ENCODE results near the gene PDE11A.
A peak's percentile ranks its signal among the peaks of the same experiment; 100 is the strongest.

PDE11A gene

GRCh38 chr2:177763531-177764265 is 308.9 kb downstream of the PDE11A start:
- H3K4me3 Mint-ChIP-seq, result no peak overlapping the region
- CTCF ChIA-PET, result interaction anchor here (0.5 to 1.8 kb wide), 15 partner anchors 9 to 1094 kb away, joined by 3 to 8 read pairs (median 4); no protein-coding TSS in a partner anchor

GRCh38 chr2:177759443-177759842 is 313.1 kb downstream of the PDE11A start:
- no peak for DNase-seq
- CTCF ChIA-PET, result no interaction called here
- peaks cover 3% of the 10 kb centered on the region for H3K4me1 Mint-ChIP-seq

More at GRCh38 chr2:177763531-177764265, 308.9 kb downstream of the PDE11A start:
- Mint-ChIP-seq H3K4me1 (peaks cover 7% of the 10 kb centered on the region), H3K36me3 (no peaks in the 10 kb centered on the region), H3K27me3 (peaks cover 23% of the 10 kb centered on the region), H3K27ac (no peak overlapping the region), H3K9me3 (no peaks in the 10 kb centered on the region)
- DNase-seq, result peak; percentile 86

GRCh38 chr2:177758591-177759371 is 313.8 kb downstream of the PDE11A start:
- peaks cover 39% of the 10 kb centered on the region for H3K27me3 Mint-ChIP-seq
- no peak for DNase-seq

More at GRCh38 chr2:177759443-177759842, 313.1 kb downstream of the PDE11A start:
- Mint-ChIP-seq H3K36me3 (no peaks in the 10 kb centered on the region), H3K27me3 (peaks cover 39% of the 10 kb centered on the region), H3K4me3 (no peak overlapping the region), H3K9me3 (no peaks in the 10 kb centered on the region), H3K27ac (no peak overlapping the region)

GRCh38 chr2:177756336-177756735 is 316.2 kb downstream of the PDE11A start:
- no peak for DNase-seq
- H3K27ac Mint-ChIP-seq, result no peak overlapping the region
- H3K4me3 Mint-ChIP-seq, result no peak overlapping the region
- H3K4me1 Mint-ChIP-seq, result peaks cover 2% of the 10 kb centered on the region
- H3K9me3 Mint-ChIP-seq, result no peaks in the 10 kb centered on the region
- no peaks in the 10 kb centered on the region for H3K36me3 Mint-ChIP-seq
- CTCF ChIA-PET, result no interaction called here
- peaks cover 23% of the 10 kb centered on the region for H3K27me3 Mint-ChIP-seq

More at GRCh38 chr2:177758591-177759371, 313.8 kb downstream of the PDE11A start:
- no peak overlapping the region for H3K27ac Mint-ChIP-seq
- H3K4me3 Mint-ChIP-seq, result no peak overlapping the region
- H3K36me3 Mint-ChIP-seq, result no peaks in the 10 kb centered on the region
- H3K4me1 Mint-ChIP-seq, result peaks cover 6% of the 10 kb centered on the region
- CTCF ChIA-PET, result no interaction called here
- no peaks in the 10 kb centered on the region for H3K9me3 Mint-ChIP-seq

GRCh38 chr2:177754492-177754873 is 318.1 kb downstream of the PDE11A start:
- no peak for DNase-seq
- H3K36me3 Mint-ChIP-seq, result no peaks in the 10 kb centered on the region
- CTCF ChIA-PET, result interaction anchor here (1.1 kb wide), 1 partner anchor 9 kb away, joined by 4 read pairs; no protein-coding TSS in a partner anchor
- H3K4me1 Mint-ChIP-seq, result peaks cover 2% of the 10 kb centered on the region
- H3K4me3 Mint-ChIP-seq, result no peak overlapping the region
- peaks cover 25% of the 10 kb centered on the region for H3K27me3 Mint-ChIP-seq
- no peaks in the 10 kb centered on the region for H3K9me3 Mint-ChIP-seq
- H3K27ac Mint-ChIP-seq, result no peak overlapping the region

- Mint-ChIP-seq H3K9me3 (no peaks in the 10 kb centered on the region), H3K27me3 (peaks cover 25% of the 10 kb centered on the region), H3K36me3 (no peaks in the 10 kb centered on the region), H3K27ac (no peak overlapping the region), H3K4me1 (peaks cover 2% of the 10 kb centered on the region), H3K4me3 (no peak overlapping the region)
- CTCF ChIA-PET, result interaction anchor here (1.1 kb wide), 1 partner anchor 10 kb away, joined by 4 read pairs; no protein-coding TSS in a partner anchor
- no peak for DNase-seq
Measured at GRCh38 chr2:177753682-177754491, 318.7 kb downstream of the PDE11A start.

- H3K4me1 Mint-ChIP-seq, result no peaks in the 10 kb centered on the region
- DNase-seq, result no peak
- no peaks in the 10 kb centered on the region for H3K9me3 Mint-ChIP-seq
- H3K27ac Mint-ChIP-seq, result no peak overlapping the region
- H3K36me3 Mint-ChIP-seq, result no peaks in the 10 kb centered on the region
- no peak overlapping the region for H3K4me3 Mint-ChIP-seq
- CTCF ChIA-PET, result no interaction called here
- H3K27me3 Mint-ChIP-seq, result peaks cover 28% of the 10 kb centered on the region
Measured at GRCh38 chr2:177748360-177748759, 324.2 kb downstream of the PDE11A start.

GRCh38 chr2:177747384-177747783 is 325.2 kb downstream of the PDE11A start:
- no peaks in the 10 kb centered on the region for H3K36me3 Mint-ChIP-seq
- no peak for DNase-seq
- H3K27me3 Mint-ChIP-seq, result peaks cover 31% of the 10 kb centered on the region
- H3K27ac Mint-ChIP-seq, result no peak overlapping the region
- H3K4me1 Mint-ChIP-seq, result no peaks in the 10 kb centered on the region
- CTCF ChIA-PET, result no interaction called here
- no peak overlapping the region for H3K4me3 Mint-ChIP-seq
- H3K9me3 Mint-ChIP-seq, result no peaks in the 10 kb centered on the region

- Mint-ChIP-seq H3K4me3 (no peak overlapping the region), H3K4me1 (no peaks in the 10 kb centered on the region), H3K27ac (no peak overlapping the region), H3K9me3 (no peaks in the 10 kb centered on the region), H3K36me3 (no peaks in the 10 kb centered on the region), H3K27me3 (peaks cover 31% of the 10 kb centered on the region)
- CTCF ChIA-PET, result no interaction called here
- no peak for DNase-seq
Measured at GRCh38 chr2:177746358-177746757, 326.2 kb downstream of the PDE11A start.

- Mint-ChIP-seq H3K4me1 (no peaks in the 10 kb centered on the region), H3K27me3 (peaks cover 26% of the 10 kb centered on the region), H3K9me3 (no peaks in the 10 kb centered on the region), H3K36me3 (no peaks in the 10 kb centered on the region), H3K27ac (no peak overlapping the region), H3K4me3 (no peak overlapping the region)
- CTCF ChIA-PET, result no interaction called here
- DNase-seq, result no peak
Measured at GRCh38 chr2:177745531-177745930, 327.0 kb downstream of the PDE11A start.

- Mint-ChIP-seq H3K4me3 (no peak overlapping the region), H3K27me3 (peaks cover 25% of the 10 kb centered on the region), H3K36me3 (no peaks in the 10 kb centered on the region), H3K4me1 (no peaks in the 10 kb centered on the region), H3K27ac (no peak overlapping the region), H3K9me3 (no peaks in the 10 kb centered on the region)
- no peak for DNase-seq
- CTCF ChIA-PET, result interaction anchor here (0.8 to 1.2 kb wide), 3 partner anchors 9 to 24 kb away, joined by 3 to 4 read pairs (median 4); no protein-coding TSS in a partner anchor
Measured at GRCh38 chr2:177742851-177743250, 329.7 kb downstream of the PDE11A start.

GRCh38 chr2:177741866-177742265 is 330.7 kb downstream of the PDE11A start:
- Mint-ChIP-seq H3K4me3 (no peak overlapping the region), H3K27ac (no peak overlapping the region), H3K36me3 (no peaks in the 10 kb centered on the region), H3K4me1 (no peaks in the 10 kb centered on the region), H3K27me3 (peaks cover 16% of the 10 kb centered on the region), H3K9me3 (no peaks in the 10 kb centered on the region)
- CTCF ChIA-PET, result interaction anchor here (0.7 kb wide), 1 partner anchor 1090 kb away, joined by 3 read pairs; no protein-coding TSS in a partner anchor
- no peak for DNase-seq

- DNase-seq, result no peak
- no peaks in the 10 kb centered on the region for H3K4me1 Mint-ChIP-seq
- CTCF ChIA-PET, result interaction anchor here (0.7 to 1.2 kb wide), 2 partner anchors 23 to 115 kb away, joined by 3 to 4 read pairs; no protein-coding TSS in a partner anchor
- H3K4me3 Mint-ChIP-seq, result no peak overlapping the region
- H3K36me3 Mint-ChIP-seq, result no peaks in the 10 kb centered on the region
- no peak overlapping the region for H3K27ac Mint-ChIP-seq
- no peaks in the 10 kb centered on the region for H3K9me3 Mint-ChIP-seq
- peaks cover 10% of the 10 kb centered on the region for H3K27me3 Mint-ChIP-seq
Measured at GRCh38 chr2:177740700-177741099, 331.9 kb downstream of the PDE11A start.

Data from activated naive CD4-positive, alpha-beta T cell treated with anti-CD3 and anti-CD28 coated beads, Interleukin-2, amount 10 ng/mL, durations not matched to agents 7 days and 5 days (primary cell).